Loucy (cell line): ENCODE results near the gene DCXR.

Source experiments
- CTCF ChIP-seq: fragments of 200-600 bp; sonication (generic); conservative IDR thresholded peaks from 2 replicates; pipeline ENCODE4 v1.5.1; 2014; ENCODE audit warnings: mild to moderate bottlenecking, antibody characterized with exemption, low read length
- EZH2phosphoT487 ChIP-seq: fragments of 200-600 bp; IDR thresholded peaks from 2 replicates; pipeline ENCODE4 v1.6.1; 2018; ENCODE audit warnings: antibody characterized with exemption, mild to moderate bottlenecking, moderate library complexity, borderline replicate concordance

DNA sequence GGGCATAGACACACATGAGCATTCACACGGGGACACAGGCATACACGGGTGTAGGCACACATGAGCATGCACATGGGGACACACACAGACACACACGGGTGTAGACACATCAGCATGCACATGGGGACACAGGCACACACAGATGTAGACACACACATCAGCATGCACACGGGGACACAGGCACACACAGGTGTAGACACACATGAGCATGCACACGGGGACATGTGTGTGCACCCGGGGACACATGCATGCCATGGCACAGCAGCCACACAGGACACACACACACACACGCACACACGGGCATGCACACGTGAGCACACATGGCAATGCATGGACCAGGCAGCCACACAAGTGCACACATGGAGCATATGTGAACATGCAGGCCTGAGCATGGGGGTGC, 5.2 kb upstream of the DCXR start:
- TF ChIP-seq CTCF (no peak), EZH2phosphoT487 (no peak)
